ENCODE measurements around the gene SORT1. TPM values are rescaled to one million over a fixed set of nuclear protein-coding genes. Genes with fewer than 3 reads are reported as not detected.
A peak's percentile ranks its signal among the peaks of the same experiment; 100 is the strongest.

The SORT1 gene
- total RNA-seq, 6 donors from 2014 or later = 105 to 222 (median 116) TPM

DNA sequence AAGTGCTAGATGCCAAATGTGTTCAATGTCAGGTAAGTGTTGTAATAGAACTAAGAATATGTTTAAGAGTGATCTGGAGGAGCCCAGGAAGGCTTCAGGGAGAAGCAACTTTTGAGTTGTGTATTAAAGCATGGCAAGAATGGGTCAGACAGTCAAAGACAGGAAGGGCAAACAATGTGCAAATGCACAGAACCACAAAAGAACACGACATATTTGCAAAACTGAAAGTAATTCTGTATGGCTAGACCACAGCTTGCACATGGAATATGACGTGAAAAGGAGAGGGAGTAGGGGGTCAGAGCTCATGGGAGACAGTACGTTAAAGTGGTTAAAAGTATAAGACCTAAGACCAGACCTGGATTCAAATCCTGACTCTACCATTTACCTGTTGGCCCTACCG lies 7.1 kb upstream of the SORT1 start:
- Histone ChIP-seq H3K4me1 (peaks cover 0 to 4% (median 0%) of the 10 kb centered on the region in 4 donors), H3K27ac (no peak overlapping the region), H3K27me3 (no peaks in the 10 kb centered on the region), H3K4me3 (no peak overlapping the region), H3K9me3 (no peaks in the 10 kb centered on the region), H3K36me3 (peaks cover 10 to 90% (median 51%) of the 10 kb centered on the region in 4 donors)
- DNase-seq = no peak
- 62 to 64% methylated on average over 4 of the region's 4 CpGs for WGBS, 2 donors
- no peak for ATAC-seq (ENCODE audit: low FRiP score in 2 of 2)
- TF ChIP-seq POLR2AphosphoS5 (IDR thresholded peaks at IDR 0.05) (no peak), EP300 (IDR thresholded peaks at IDR 0.05) (no peak), POLR2A (IDR thresholded peaks at IDR 0.05) (no peak)
- TF ChIP-seq, protein P1, sequence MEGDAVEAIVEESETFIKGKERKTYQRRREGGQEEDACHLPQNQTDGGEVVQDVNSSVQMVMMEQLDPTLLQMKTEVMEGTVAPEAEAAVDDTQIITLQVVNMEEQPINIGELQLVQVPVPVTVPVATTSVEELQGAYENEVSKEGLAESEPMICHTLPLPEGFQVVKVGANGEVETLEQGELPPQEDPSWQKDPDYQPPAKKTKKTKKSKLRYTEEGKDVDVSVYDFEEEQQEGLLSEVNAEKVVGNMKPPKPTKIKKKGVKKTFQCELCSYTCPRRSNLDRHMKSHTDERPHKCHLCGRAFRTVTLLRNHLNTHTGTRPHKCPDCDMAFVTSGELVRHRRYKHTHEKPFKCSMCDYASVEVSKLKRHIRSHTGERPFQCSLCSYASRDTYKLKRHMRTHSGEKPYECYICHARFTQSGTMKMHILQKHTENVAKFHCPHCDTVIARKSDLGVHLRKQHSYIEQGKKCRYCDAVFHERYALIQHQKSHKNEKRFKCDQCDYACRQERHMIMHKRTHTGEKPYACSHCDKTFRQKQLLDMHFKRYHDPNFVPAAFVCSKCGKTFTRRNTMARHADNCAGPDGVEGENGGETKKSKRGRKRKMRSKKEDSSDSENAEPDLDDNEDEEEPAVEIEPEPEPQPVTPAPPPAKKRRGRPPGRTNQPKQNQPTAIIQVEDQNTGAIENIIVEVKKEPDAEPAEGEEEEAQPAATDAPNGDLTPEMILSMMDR (IDR thresholded peaks at IDR 0.05) = no peak

DNA sequence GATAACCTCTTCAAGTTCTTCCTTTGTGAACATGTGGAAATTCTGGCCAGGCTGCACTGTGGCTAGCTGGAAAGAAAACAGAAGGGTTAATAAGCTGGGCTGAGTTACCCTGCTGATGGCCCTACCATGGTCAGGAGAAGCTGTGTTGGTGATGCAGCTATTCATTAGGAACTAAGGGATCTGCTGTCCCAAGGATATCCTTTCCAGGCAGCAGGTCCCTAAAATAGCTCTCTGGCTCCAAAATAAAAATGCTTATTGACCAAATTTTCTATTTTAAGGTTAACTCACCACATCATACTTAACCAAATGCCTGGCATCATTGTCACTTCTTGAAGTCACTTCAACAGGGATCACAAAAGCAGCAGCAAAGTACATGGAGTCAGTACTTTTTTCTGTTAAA lies 4.3 kb upstream of the SORT1 start:
- Histone ChIP-seq H3K27ac (no peak overlapping the region), H3K9me3 (no peaks in the 10 kb centered on the region), H3K27me3 (no peaks in the 10 kb centered on the region), H3K4me1 (peaks cover 8 to 18% (median 14%) of the 10 kb centered on the region in 4 donors), H3K4me3 (no peak overlapping the region), H3K36me3 (peaks cover 0 to 65% (median 28%) of the 10 kb centered on the region in 4 donors)
- DNase-seq = no peak
- TF ChIP-seq, protein P1 (IDR thresholded peaks at IDR 0.05) = no peak
- TF ChIP-seq EP300 (IDR thresholded peaks at IDR 0.05) (no peak), POLR2AphosphoS5 (IDR thresholded peaks at IDR 0.05) (no peak), POLR2A (IDR thresholded peaks at IDR 0.05) (no peak)
- ATAC-seq (ENCODE audit: low FRiP score in 2 of 2) = no peak

DNA sequence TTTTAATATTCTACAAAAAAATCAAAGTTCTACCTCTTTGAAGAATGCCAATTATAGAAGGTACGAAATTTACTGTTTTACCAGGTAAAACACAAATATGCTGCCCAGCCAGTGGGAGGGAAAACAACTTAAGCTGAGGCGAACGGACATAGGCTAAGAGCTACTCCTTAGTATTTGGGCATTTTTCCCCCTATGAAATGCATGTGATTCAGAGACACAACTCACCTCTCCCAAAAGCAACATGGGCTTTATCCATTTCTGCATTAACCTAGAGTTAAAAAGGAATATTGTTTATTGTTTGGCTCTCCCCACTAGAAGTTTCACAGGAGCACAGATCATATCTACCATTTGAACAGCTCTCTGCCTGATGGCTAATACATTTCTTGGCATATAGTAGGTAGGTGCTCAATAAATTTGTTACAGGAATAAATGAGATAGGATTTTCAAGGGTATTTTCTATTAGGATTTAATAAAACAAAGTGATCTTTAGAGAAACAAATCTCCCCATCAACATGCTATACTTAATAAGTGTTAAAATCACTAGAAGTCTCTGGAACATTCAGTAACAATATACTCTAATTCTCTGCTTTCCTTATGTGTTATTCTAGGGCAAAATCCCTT lies 2.4 kb upstream of the SORT1 start:
- TF ChIP-seq POLR2AphosphoS5 (IDR thresholded peaks at IDR 0.05) (no peak), POLR2A (IDR thresholded peaks at IDR 0.05) (no peak), EP300 (IDR thresholded peaks at IDR 0.05) (no peak)
- TF ChIP-seq, protein P1 (IDR thresholded peaks at IDR 0.05) = no peak
- H3K4me1 ChIP-seq = peaks cover 23 to 35% (median 29%) of the 10 kb centered on the region in 4 donors
- no peak overlapping the region for H3K27ac ChIP-seq
- no peaks in the 10 kb centered on the region for H3K27me3 ChIP-seq
- DNase-seq (no peak), ATAC-seq (ENCODE audit: low FRiP score in 2 of 2) (no peak)
- peaks cover 0 to 47% (median 17%) of the 10 kb centered on the region in 4 donors for H3K36me3 ChIP-seq
- 100% methylated on average over 3 of the region's 3 CpGs for WGBS, 2 donors
- H3K9me3 ChIP-seq = no peaks in the 10 kb centered on the region
- H3K4me3 ChIP-seq = no peak overlapping the region

DNA sequence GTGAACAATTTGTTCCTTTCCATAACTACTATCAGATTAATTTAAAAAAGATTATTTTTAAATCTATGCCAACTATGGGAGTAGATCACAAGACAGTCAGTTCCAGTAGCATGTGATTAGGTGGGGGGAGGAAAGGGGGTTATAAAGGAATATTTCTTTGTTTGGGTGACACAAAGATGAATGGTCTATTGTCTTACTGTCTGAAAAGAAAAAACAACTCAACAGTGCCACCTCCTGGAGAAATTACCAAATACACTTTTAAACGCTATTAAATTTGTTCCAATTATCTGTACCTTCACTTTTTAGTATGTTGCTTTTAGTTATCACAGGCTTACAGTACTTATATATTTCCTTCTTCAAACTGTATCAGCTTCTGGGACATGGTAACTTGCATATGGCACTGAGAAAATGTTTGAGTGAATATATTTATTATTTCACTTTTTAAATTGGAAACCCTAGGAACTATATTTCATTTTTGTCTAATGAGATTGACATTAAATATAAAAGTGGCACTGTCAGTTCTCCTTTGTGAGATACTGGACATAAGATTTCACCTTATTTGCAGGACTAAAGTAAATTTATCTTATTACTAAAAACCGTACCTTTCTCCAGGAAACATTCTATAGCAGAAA lies 1.7 kb upstream of the SORT1 start:
- WGBS, 2 donors = 37 to 44% methylated on average over 2 of the region's 2 CpGs
- peak in 1 of 2 donors; percentile 50 for ATAC-seq (ENCODE audit: low FRiP score in 2 of 2)
- peaks cover 26 to 38% (median 36%) of the 10 kb centered on the region in 4 donors for H3K4me1 ChIP-seq

More for the DNA sequence above, 1.7 kb upstream of the SORT1 start:
- no peak for TF ChIP-seq POLR2AphosphoS5 (IDR thresholded peaks at IDR 0.05)
- TF ChIP-seq, protein P1 (IDR thresholded peaks at IDR 0.05) = peak; percentile 32 to 82 (median 67)
- no peak for TF ChIP-seq POLR2A (IDR thresholded peaks at IDR 0.05)
- TF ChIP-seq EP300 (IDR thresholded peaks at IDR 0.05) = no peak
- Histone ChIP-seq H3K36me3 (peaks cover 0 to 40% (median 14%) of the 10 kb centered on the region in 4 donors), H3K9me3 (no peaks in the 10 kb centered on the region), H3K27ac (no peak overlapping the region), H3K4me3 (no peak overlapping the region), H3K27me3 (no peaks in the 10 kb centered on the region)
- no peak for DNase-seq

Data from upper lobe of left lung (tissue), 6 donors.